K562 (cell line): ENCODE data around the gene USP24. TPM values are rescaled to one million over a fixed set of nuclear protein-coding genes. Genes with fewer than 3 reads are reported as not detected.

Experiments
- CREM ChIP-seq: IDR thresholded peaks from 2 replicates; pipeline ENCODE4 v1.6.1; 2014; ENCODE audit warnings: antibody characterized with exemption, low read depth
- DPF2 ChIP-seq: fragments of 450-650 bp; IDR thresholded peaks from 2 replicates; pipeline ENCODE4 v1.6.1; 2016
- HNRNPL ChIP-seq: fragments of 200-400 bp; formaldehyde crosslinking; IDR thresholded peaks from 2 replicates; pipeline ENCODE4 v1.6.1; 2017; ENCODE audit warnings: low read depth, mild to moderate bottlenecking, low read length
- HOXB6 ChIP-seq: fragments of 250-450 bp; sonication (Bioruptor Pico); IDR thresholded peaks from 2 replicates; pipeline ENCODE4 v1.5.1; 2022; ENCODE audit warnings: mild to moderate bottlenecking, borderline replicate concordance
- ILK ChIP-seq: fragments of 450-650 bp; IDR thresholded peaks from 2 replicates; pipeline ENCODE4 v1.6.1; 2016; ENCODE audit warnings: missing genetic modification characterization, low read depth, mild to moderate bottlenecking, missing compliant biosample characterization, moderate library complexity, borderline replicate concordance
- PHF20 ChIP-seq: fragments of 450-650 bp; IDR thresholded peaks from 2 replicates; pipeline ENCODE4 v1.6.1; 2018; ENCODE audit not compliant: partially characterized antibody
- PHTF2 ChIP-seq: fragments of 250-450 bp; sonication (Bioruptor Pico); IDR thresholded peaks from 2 replicates; pipeline ENCODE4 v1.5.0; 2021; ENCODE audit warnings: mild to moderate bottlenecking
- RFX1 ChIP-seq: fragments of 450-650 bp; IDR thresholded peaks from 2 replicates; pipeline ENCODE4 v1.6.1; 2016; ENCODE audit warnings: mild to moderate bottlenecking, moderate library complexity
- RUNX1 ChIP-seq: sonication (generic); IDR thresholded peaks from 2 replicates; pipeline ENCODE4 v1.6.1; 2016; ENCODE audit warnings: antibody characterized with exemption, low read depth
- SREBF2 ChIP-seq: sonication (generic); formaldehyde crosslinking; IDR thresholded peaks from 2 replicates; pipeline ENCODE4 v1.4.0; 2020; ENCODE audit warnings: mild to moderate bottlenecking, missing genetic modification reagents
- TAF1 ChIP-seq: IDR thresholded peaks from 2 replicates; pipeline ENCODE4 v1.6.1; 2011; ENCODE audit warnings: mild to moderate bottlenecking, low read length, moderate library complexity; ENCODE audit not compliant: insufficient read depth, control insufficient read depth, severe bottlenecking; ENCODE audit errors: extremely low read depth
- ZNF77 ChIP-seq: fragments of 250-450 bp; sonication (Bioruptor Pico); IDR thresholded peaks from 2 replicates; pipeline ENCODE4 v1.5.0; 2020
- polyA plus RNA-seq, 8 experiments: library from polyadenylated mRNA; depleted of rRNA in 4 of 8; stranded (reverse) in 5 of 8; unstranded in 3 of 8; fragments of >200 nt; fragmentation: Nextera tagmentation in 2 of 8; fragmentation: Illumina TruSeq in 1 of 8; extraction: Ambion mirVana in 2 of 8; extraction: Trizol in 1 of 8; gene quantifications; 2 replicates each; pipeline versions ENCODE4 v1.2.1 to v1.2.3, GENCODE V29; 2011 to 2014; ENCODE audit warnings: inconsistent platforms in 1 of 8, missing spikeins in 1 of 8
- total RNA-seq, 7 experiments: library from RNA; depleted of rRNA in 6 of 7; stranded (reverse); fragments of >200 nt in 6 of 7; fragmentation: Illumina TruSeq in 2 of 7; extraction: Trizol in 2 of 7; gene quantifications; 2 replicates each; pipeline versions ENCODE4 v1.2.1 to v1.2.3, GENCODE V29; 2011 to 2021; ENCODE audit warnings: low replicate concordance in 1 of 7
- TF ChIP-seq, protein P1 (sequence below): fragments of 250-450 bp; sonication (Bioruptor Pico); IDR thresholded peaks from 2 replicates; pipeline ENCODE4 v1.8.0; 2022; ENCODE audit warnings: inconsistent platforms, mild to moderate bottlenecking, moderate library complexity, borderline replicate concordance
- TF ChIP-seq, protein P2 (sequence below), 3 experiments: fragments of 200-800 bp in 1 of 3; fragments of 250-450 bp in 1 of 3; fragments of 450-650 bp in 1 of 3; sonication (Bioruptor Pico) in 1 of 3; sonication (Bioruptor generic) in 1 of 3; formaldehyde crosslinking in 1 of 3; IDR thresholded peaks; 2 replicates each; pipeline versions ENCODE4 v1.6.1 to v1.8.0; 2016 to 2022; ENCODE audit warnings: mild to moderate bottlenecking in 2 of 3, missing genetic modification characterization in 2 of 3, missing compliant biosample characterization in 1 of 3, moderate library complexity in 1 of 3
- TF ChIP-seq, protein P3 (sequence below): fragments of 450-650 bp; conservative IDR thresholded peaks from 2 replicates; pipeline ENCODE4 v1.6.1; 2016; ENCODE audit warnings: missing genetic modification characterization, low read depth, mild to moderate bottlenecking, missing compliant biosample characterization, moderate library complexity
- TF ChIP-seq, protein P4 (sequence below): IDR thresholded peaks from 3 replicates; pipeline ENCODE4 v1.6.1; 2011; ENCODE audit warnings: borderline replicate concordance, mild to moderate bottlenecking, moderate library complexity; ENCODE audit not compliant: insufficient read length; ENCODE audit errors: extremely low read depth

USP24 gene
- total and polyA plus RNA-seq, 9 of the 15 experiments (the other 6 are each of a cell fraction or from before 2014, with no cell fraction given): 7.7 to 62.6 (median 36.8) TPM

DNA sequence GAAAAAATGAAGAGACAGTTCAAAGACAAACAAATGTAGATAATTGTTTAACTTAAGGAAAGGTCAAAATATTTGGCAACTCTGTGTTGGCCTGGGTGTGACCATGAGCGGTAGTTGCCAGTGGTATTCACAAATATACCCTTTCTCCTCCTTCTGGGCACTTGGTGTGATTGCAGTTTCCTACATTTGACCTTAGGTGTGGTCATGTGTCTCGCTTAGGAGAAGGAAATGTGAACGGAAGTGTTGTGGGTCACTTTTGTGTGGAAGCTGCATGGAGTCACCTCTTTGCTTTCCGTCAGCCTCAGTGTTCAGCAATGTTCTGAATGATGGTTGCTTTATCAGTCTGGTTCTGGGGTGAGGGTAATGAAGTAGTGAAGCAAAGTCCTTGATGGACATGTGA, 179.3 kb downstream of the USP24 start (continued):
- TF ChIP-seq HOXB6 (no peak), TAF1 (peak; percentile 8), RUNX1 (no peak), RFX1 (no peak), CREM (no peak), SREBF2 (no peak), ILK (tag) (no peak), ZNF77 (CRISPR knock-in tag) (no peak), PHF20 (peak; percentile 35), PHTF2 (no peak), DPF2 (0 out of 2 replicates have a peak, but pooled peaks have one; percentile 21), HNRNPL (no peak)
- TF ChIP-seq, protein P1, sequence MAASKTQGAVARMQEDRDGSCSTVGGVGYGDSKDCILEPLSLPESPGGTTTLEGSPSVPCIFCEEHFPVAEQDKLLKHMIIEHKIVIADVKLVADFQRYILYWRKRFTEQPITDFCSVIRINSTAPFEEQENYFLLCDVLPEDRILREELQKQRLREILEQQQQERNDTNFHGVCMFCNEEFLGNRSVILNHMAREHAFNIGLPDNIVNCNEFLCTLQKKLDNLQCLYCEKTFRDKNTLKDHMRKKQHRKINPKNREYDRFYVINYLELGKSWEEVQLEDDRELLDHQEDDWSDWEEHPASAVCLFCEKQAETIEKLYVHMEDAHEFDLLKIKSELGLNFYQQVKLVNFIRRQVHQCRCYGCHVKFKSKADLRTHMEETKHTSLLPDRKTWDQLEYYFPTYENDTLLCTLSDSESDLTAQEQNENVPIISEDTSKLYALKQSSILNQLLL: no peak
- TF ChIP-seq, protein P2, sequence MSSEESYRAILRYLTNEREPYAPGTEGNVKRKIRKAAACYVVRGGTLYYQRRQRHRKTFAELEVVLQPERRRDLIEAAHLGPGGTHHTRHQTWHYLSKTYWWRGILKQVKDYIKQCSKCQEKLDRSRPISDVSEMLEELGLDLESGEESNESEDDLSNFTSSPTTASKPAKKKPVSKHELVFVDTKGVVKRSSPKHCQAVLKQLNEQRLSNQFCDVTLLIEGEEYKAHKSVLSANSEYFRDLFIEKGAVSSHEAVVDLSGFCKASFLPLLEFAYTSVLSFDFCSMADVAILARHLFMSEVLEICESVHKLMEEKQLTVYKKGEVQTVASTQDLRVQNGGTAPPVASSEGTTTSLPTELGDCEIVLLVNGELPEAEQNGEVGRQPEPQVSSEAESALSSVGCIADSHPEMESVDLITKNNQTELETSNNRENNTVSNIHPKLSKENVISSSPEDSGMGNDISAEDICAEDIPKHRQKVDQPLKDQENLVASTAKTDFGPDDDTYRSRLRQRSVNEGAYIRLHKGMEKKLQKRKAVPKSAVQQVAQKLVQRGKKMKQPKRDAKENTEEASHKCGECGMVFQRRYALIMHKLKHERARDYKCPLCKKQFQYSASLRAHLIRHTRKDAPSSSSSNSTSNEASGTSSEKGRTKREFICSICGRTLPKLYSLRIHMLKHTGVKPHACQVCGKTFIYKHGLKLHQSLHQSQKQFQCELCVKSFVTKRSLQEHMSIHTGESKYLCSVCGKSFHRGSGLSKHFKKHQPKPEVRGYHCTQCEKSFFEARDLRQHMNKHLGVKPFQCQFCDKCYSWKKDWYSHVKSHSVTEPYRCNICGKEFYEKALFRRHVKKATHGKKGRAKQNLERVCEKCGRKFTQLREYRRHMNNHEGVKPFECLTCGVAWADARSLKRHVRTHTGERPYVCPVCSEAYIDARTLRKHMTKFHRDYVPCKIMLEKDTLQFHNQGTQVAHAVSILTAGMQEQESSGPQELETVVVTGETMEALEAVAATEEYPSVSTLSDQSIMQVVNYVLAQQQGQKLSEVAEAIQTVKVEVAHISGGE (CRISPR knock-in tag; IDR thresholded peaks at IDR 0.05): peak in 1 of 3 experiments; percentile 75; a peak in 2 of 6 replicates
- TF ChIP-seq, protein P3, sequence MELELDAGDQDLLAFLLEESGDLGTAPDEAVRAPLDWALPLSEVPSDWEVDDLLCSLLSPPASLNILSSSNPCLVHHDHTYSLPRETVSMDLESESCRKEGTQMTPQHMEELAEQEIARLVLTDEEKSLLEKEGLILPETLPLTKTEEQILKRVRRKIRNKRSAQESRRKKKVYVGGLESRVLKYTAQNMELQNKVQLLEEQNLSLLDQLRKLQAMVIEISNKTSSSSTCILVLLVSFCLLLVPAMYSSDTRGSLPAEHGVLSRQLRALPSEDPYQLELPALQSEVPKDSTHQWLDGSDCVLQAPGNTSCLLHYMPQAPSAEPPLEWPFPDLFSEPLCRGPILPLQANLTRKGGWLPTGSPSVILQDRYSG (tag): 0 out of 2 replicates have a peak, but pooled peaks have one; percentile 47
- TF ChIP-seq, protein P4, sequence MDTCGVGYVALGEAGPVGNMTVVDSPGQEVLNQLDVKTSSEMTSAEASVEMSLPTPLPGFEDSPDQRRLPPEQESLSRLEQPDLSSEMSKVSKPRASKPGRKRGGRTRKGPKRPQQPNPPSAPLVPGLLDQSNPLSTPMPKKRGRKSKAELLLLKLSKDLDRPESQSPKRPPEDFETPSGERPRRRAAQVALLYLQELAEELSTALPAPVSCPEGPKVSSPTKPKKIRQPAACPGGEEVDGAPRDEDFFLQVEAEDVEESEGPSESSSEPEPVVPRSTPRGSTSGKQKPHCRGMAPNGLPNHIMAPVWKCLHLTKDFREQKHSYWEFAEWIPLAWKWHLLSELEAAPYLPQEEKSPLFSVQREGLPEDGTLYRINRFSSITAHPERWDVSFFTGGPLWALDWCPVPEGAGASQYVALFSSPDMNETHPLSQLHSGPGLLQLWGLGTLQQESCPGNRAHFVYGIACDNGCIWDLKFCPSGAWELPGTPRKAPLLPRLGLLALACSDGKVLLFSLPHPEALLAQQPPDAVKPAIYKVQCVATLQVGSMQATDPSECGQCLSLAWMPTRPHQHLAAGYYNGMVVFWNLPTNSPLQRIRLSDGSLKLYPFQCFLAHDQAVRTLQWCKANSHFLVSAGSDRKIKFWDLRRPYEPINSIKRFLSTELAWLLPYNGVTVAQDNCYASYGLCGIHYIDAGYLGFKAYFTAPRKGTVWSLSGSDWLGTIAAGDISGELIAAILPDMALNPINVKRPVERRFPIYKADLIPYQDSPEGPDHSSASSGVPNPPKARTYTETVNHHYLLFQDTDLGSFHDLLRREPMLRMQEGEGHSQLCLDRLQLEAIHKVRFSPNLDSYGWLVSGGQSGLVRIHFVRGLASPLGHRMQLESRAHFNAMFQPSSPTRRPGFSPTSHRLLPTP: no peak
